ENCODE measurements around the gene EXOC3L4. TPM values are rescaled to one million over a fixed set of nuclear protein-coding genes. Genes with fewer than 3 reads are reported as not detected.

Gene EXOC3L4
- total RNA-seq, 1 donor from 2014 or later, result 0.81 TPM

GRCh38 chr14:103070263-103070885 is 24.2 kb upstream of the EXOC3L4 start:
- Mint-ChIP-seq H3K4me3 (ENCODE audit: unreplicated experiment) (no peak overlapping the region), H3K27me3 (ENCODE audit: unreplicated experiment) (peaks cover 11% of the 10 kb centered on the region), H3K4me1 (ENCODE audit: low read depth, unreplicated experiment) (peaks cover 4% of the 10 kb centered on the region), H3K9me3 (ENCODE audit: unreplicated experiment) (no peaks in the 10 kb centered on the region), H3K27ac (ENCODE audit: unreplicated experiment) (no peak overlapping the region), H3K36me3 (ENCODE audit: unreplicated experiment) (no peaks in the 10 kb centered on the region)
- DNase-seq, result no peak
- TF ChIP-seq CTCF (IDR thresholded peaks at IDR 0.05; ENCODE audit: partially characterized antibody, unreplicated experiment), result no peak

GRCh38 chr14:103070971-103071542 is 23.5 kb upstream of the EXOC3L4 start:
- H3K9me3 Mint-ChIP-seq (ENCODE audit: unreplicated experiment), result no peaks in the 10 kb centered on the region
- DNase-seq, result no peak
- H3K4me1 Mint-ChIP-seq (ENCODE audit: low read depth, unreplicated experiment), result peaks cover 4% of the 10 kb centered on the region
- no peaks in the 10 kb centered on the region for H3K36me3 Mint-ChIP-seq (ENCODE audit: unreplicated experiment)
- peaks cover 11% of the 10 kb centered on the region for H3K27me3 Mint-ChIP-seq (ENCODE audit: unreplicated experiment)
- H3K4me3 Mint-ChIP-seq (ENCODE audit: unreplicated experiment), result no peak overlapping the region
- no peak for TF ChIP-seq CTCF (IDR thresholded peaks at IDR 0.05; ENCODE audit: partially characterized antibody, unreplicated experiment)
- no peak overlapping the region for H3K27ac Mint-ChIP-seq (ENCODE audit: unreplicated experiment)

- Mint-ChIP-seq H3K36me3 (ENCODE audit: unreplicated experiment) (no peaks in the 10 kb centered on the region), H3K4me3 (ENCODE audit: unreplicated experiment) (no peak overlapping the region), H3K4me1 (ENCODE audit: low read depth, unreplicated experiment) (peaks cover 4% of the 10 kb centered on the region), H3K27ac (ENCODE audit: unreplicated experiment) (no peak overlapping the region), H3K27me3 (ENCODE audit: unreplicated experiment) (peaks cover 11% of the 10 kb centered on the region), H3K9me3 (ENCODE audit: unreplicated experiment) (no peaks in the 10 kb centered on the region)
- TF ChIP-seq CTCF (IDR thresholded peaks at IDR 0.05; ENCODE audit: partially characterized antibody, unreplicated experiment), result no peak
- DNase-seq, result no peak
Measured at GRCh38 chr14:103071544-103072251, 22.8 kb upstream of the EXOC3L4 start.

- Mint-ChIP-seq H3K4me1 (ENCODE audit: low read depth, unreplicated experiment) (peaks cover 4% of the 10 kb centered on the region), H3K9me3 (ENCODE audit: unreplicated experiment) (no peaks in the 10 kb centered on the region), H3K36me3 (ENCODE audit: unreplicated experiment) (no peaks in the 10 kb centered on the region), H3K27me3 (ENCODE audit: unreplicated experiment) (peaks cover 7% of the 10 kb centered on the region), H3K27ac (ENCODE audit: unreplicated experiment) (no peak overlapping the region), H3K4me3 (ENCODE audit: unreplicated experiment) (no peak overlapping the region)
- no peak for TF ChIP-seq CTCF (IDR thresholded peaks at IDR 0.05; ENCODE audit: partially characterized antibody, unreplicated experiment)
- no peak for DNase-seq
Measured at GRCh38 chr14:103072595-103073366, 21.7 kb upstream of the EXOC3L4 start.
